Left colon (tissue), 2 donors: ENCODE measurements around the gene PDE4B. TPM values are rescaled to one million over a fixed set of nuclear protein-coding genes. Genes with fewer than 3 reads are reported as not detected.
"Not testable (repeated sequence)": the region's sequence is repeated elsewhere in the genome, so short reads cannot be mapped to it uniquely, and the experiment has no call there.

Experiments
- ATAC-seq: fragments of 200-7000 bp; cut with Tn5 transposase; one replicate; pipeline ENCODE4 v1.9.1; 2020; ENCODE audit warnings: mild to moderate bottlenecking, moderate library complexity
- DNase-seq, 2 donors: peaks; one replicate each; pipeline ENCODE4 v3.0.0-alpha.2; 2020
- intact Hi-C, 2 donors: fragments of 100-400 bp; cut with DNase I in 1 of 2; cut with micrococcal nuclease in 1 of 2; formaldehyde crosslinking; loops; one replicate each; pipeline versions ENCODE4 v1.11.2 to v1.14.0; 2022; cut with DNase I, micrococcal nuclease
- total RNA-seq, 2 donors: library from RNA; stranded (reverse); fragmentation: NEBNext Ultra II Directional; extraction: Animal tissue kit (Norgen Biotek cat#: 25700); gene quantifications; one replicate each; pipeline ENCODE4 v1.2.1, GENCODE V29; 2021
- donor health status: DM: no; HTN: no; CAD: no.
- donor health status: DM: yes; HTN: yes; CAD: no.

The PDE4B gene
- total RNA-seq, 2 donors from 2014 or later, result 4.2 to 4.4 TPM

- ATAC-seq, DNase-seq, intact Hi-C loops: not testable (repeated sequence)
Observed at GRCh38 chr1:66136423-66136822, 343.7 kb downstream of the PDE4B start.

GRCh38 chr1:66137235-66137634 lies 344.5 kb downstream of the PDE4B start:
- DNase-seq (no peak), ATAC-seq (no peak)
- intact Hi-C loops, result no loop called here

- no peak for DNase-seq
- ATAC-seq, result peak; percentile 86
- intact Hi-C loops, result no loop called here
Observed at GRCh38 chr1:66138613-66139012, 345.9 kb downstream of the PDE4B start.

GRCh38 chr1:66140072-66140471 lies 347.4 kb downstream of the PDE4B start:
- intact Hi-C loops, result no loop called here
- DNase-seq (peak; percentile 36 to 77), ATAC-seq (peak; percentile 71)

GRCh38 chr1:66143651-66144050 lies 351.0 kb downstream of the PDE4B start:
- intact Hi-C loops, result no loop called here
- ATAC-seq, result no peak
- DNase-seq, result no peak

GRCh38 chr1:66147226-66147835 lies 354.6 kb downstream of the PDE4B start:
- no peak for ATAC-seq
- no peak for DNase-seq
- intact Hi-C loops, result no loop called here

- intact Hi-C loops, result no loop called here
- DNase-seq, result no peak
- no peak for ATAC-seq
Observed at GRCh38 chr1:66152034-66152433, 359.3 kb downstream of the PDE4B start.

- DNase-seq (no peak), ATAC-seq (no peak)
- intact Hi-C loops, result no loop called here
Observed at GRCh38 chr1:66154394-66154793, 361.7 kb downstream of the PDE4B start.

- intact Hi-C loops, result no loop called here
- DNase-seq, result no peak
- no peak for ATAC-seq
Observed at GRCh38 chr1:66156144-66156543, 363.4 kb downstream of the PDE4B start.

GRCh38 chr1:66159800-66160199 lies 367.1 kb downstream of the PDE4B start:
- ATAC-seq (no peak), DNase-seq (no peak)
- intact Hi-C loops, result no loop called here

GRCh38 chr1:66160719-66161118 lies 368.0 kb downstream of the PDE4B start:
- intact Hi-C loops, result no loop called here
- ATAC-seq (no peak), DNase-seq (no peak)

GRCh38 chr1:66166753-66167152 lies 374.1 kb downstream of the PDE4B start:
- ATAC-seq, result no peak
- intact Hi-C loops, result no loop called here
- DNase-seq, result no peak

- no peak for DNase-seq
- intact Hi-C loops, result no loop called here
- ATAC-seq, result no peak
Observed at GRCh38 chr1:66167267-66167666, 374.6 kb downstream of the PDE4B start.

GRCh38 chr1:66168467-66168887 lies 375.8 kb downstream of the PDE4B start:
- no peak for ATAC-seq
- intact Hi-C loops, result no loop called here
- DNase-seq, result no peak

GRCh38 chr1:66168948-66169671 lies 376.4 kb downstream of the PDE4B start:
- DNase-seq, result no peak
- intact Hi-C loops, result no loop called here
- ATAC-seq, result no peak

GRCh38 chr1:66172272-66172671 lies 379.6 kb downstream of the PDE4B start:
- intact Hi-C loops, result no loop called here
- no peak for ATAC-seq
- no peak for DNase-seq

GRCh38 chr1:66175098-66175497 lies 382.4 kb downstream of the PDE4B start:
- ATAC-seq, result no peak
- intact Hi-C loops, result no loop called here
- DNase-seq, result no peak

- DNase-seq (no peak), ATAC-seq (no peak)
- intact Hi-C loops, result no loop called here
Observed at GRCh38 chr1:66175581-66175980, 382.9 kb downstream of the PDE4B start.

- intact Hi-C loops, result no loop called here
- no peak for DNase-seq
- no peak for ATAC-seq
Observed at GRCh38 chr1:66176012-66176715, 383.5 kb downstream of the PDE4B start.

GRCh38 chr1:66176832-66177231 lies 384.1 kb downstream of the PDE4B start:
- intact Hi-C loops, result no loop called here
- ATAC-seq (no peak), DNase-seq (no peak)
